Activated CD4-positive, alpha-beta T cell treated with anti-CD3 and anti-CD28 coated beads, Interleukin-2, amount 10 ng/mL, durations not matched to agents 24 days and 14 days (primary cell): ENCODE measurements around the gene ARL6. TPM values are rescaled to one million over a fixed set of nuclear protein-coding genes. Genes with fewer than 3 reads are reported as not detected.

Experiments used
- DNase-seq: peaks from one replicate; pipeline ENCODE4 v3.0.0; 2022
- H3K27ac Mint-ChIP-seq: one replicate; pipeline ENCODE4 v1.8.0; 2022; ENCODE audit warnings: mild to moderate bottlenecking, mixed read lengths
- H3K27me3 Mint-ChIP-seq: one replicate; pipeline ENCODE4 v1.8.0; 2022; ENCODE audit warnings: mixed read lengths
- H3K36me3 Mint-ChIP-seq: one replicate; pipeline ENCODE4 v1.8.0; 2022; ENCODE audit warnings: low read depth, mild to moderate bottlenecking, mixed read lengths
- H3K4me1 Mint-ChIP-seq: one replicate; pipeline ENCODE4 v1.8.0; 2021; ENCODE audit warnings: mixed read lengths
- H3K4me3 Mint-ChIP-seq: one replicate; pipeline ENCODE4 v1.8.0; 2022; ENCODE audit warnings: mild to moderate bottlenecking, moderate library complexity, mixed read lengths
- H3K9me3 Mint-ChIP-seq: one replicate; pipeline ENCODE4 v1.8.0; 2021; ENCODE audit warnings: mixed read lengths
- intact Hi-C: fragments of 100-400 bp; cut with micrococcal nuclease; formaldehyde crosslinking; loops from one replicate; pipeline ENCODE4 v1.15.1; 2023
- total RNA-seq: library from RNA; stranded (reverse); gene quantifications from 2 replicates; pipeline ENCODE4 v1.2.3, GENCODE V29; 2022

ARL6 gene
- total RNA-seq, 1 donor from 2014 or later, result 6.3 TPM

DNA sequence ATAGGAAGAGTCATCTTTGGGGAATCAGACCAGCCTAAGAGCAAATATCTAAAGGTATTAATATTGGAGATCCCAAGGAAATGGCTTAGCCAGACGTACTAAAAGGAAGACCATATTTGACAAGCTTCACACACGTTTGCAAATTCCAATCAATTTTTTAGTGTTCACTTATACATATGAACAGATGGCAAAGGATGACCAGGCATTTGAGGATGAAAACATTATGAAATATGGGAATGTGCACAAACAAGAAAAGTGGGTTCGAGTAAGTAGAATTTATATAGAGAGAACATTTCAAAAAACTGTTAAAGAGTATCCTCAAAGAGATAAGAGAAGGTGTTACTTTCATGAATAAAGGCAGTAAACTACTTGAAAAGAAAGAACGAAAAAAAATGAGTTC is 31.4 kb downstream of the ARL6 start:
- H3K4me1 Mint-ChIP-seq, result no peaks in the 10 kb centered on the region
- H3K4me3 Mint-ChIP-seq, result no peak overlapping the region
- no peak for DNase-seq
- intact Hi-C loops, result loop anchor here (10.0 kb wide), 1 partner anchor 529 kb away; no protein-coding TSS in a partner anchor
- H3K9me3 Mint-ChIP-seq, result no peaks in the 10 kb centered on the region
- H3K27me3 Mint-ChIP-seq, result no peaks in the 10 kb centered on the region
- no peak overlapping the region for H3K27ac Mint-ChIP-seq
- no peaks in the 10 kb centered on the region for H3K36me3 Mint-ChIP-seq

GRCh38 chr3:97804471-97804870 is 39.9 kb downstream of the ARL6 start:
- DNase-seq, result no peak
- Mint-ChIP-seq H3K9me3 (no peaks in the 10 kb centered on the region), H3K27ac (no peak overlapping the region), H3K36me3 (peaks cover 2% of the 10 kb centered on the region), H3K4me1 (no peaks in the 10 kb centered on the region), H3K27me3 (peaks cover 17% of the 10 kb centered on the region), H3K4me3 (no peak overlapping the region)
- intact Hi-C loops, result no loop called here

DNA sequence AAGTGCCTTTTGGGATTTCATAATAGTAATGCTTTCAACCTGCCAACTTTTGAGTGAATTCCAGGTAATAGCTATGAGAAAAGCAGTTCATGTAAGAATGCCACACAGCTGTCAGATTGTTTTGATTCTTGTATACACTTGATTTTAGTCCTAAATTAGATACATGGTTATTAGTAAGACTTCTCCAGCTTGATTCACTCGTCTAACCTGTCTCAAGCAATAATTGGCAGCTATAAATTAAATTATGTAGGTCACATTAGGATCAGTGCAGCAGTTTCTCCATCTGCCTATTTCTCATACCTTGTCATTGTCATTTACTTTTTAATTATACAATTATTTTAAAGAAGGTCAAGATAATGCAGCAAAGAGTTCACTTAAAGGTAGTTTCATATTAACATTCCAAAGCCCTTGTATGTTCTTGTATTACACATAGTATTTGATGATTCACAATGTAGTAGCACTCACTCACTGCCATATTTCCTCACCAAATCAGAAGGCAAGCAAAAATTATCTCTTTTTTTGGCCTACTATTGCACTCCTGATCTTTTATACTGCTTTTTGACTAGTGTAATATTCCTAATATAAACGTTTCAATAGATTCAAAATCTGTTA is 46.3 kb downstream of the ARL6 start:
- Mint-ChIP-seq H3K27me3 (peaks cover 24% of the 10 kb centered on the region), H3K4me1 (peaks cover 10% of the 10 kb centered on the region), H3K36me3 (no peaks in the 10 kb centered on the region), H3K9me3 (no peaks in the 10 kb centered on the region), H3K27ac (no peak overlapping the region), H3K4me3 (no peak overlapping the region)
- DNase-seq, result no peak
- intact Hi-C loops, result no loop called here

DNA sequence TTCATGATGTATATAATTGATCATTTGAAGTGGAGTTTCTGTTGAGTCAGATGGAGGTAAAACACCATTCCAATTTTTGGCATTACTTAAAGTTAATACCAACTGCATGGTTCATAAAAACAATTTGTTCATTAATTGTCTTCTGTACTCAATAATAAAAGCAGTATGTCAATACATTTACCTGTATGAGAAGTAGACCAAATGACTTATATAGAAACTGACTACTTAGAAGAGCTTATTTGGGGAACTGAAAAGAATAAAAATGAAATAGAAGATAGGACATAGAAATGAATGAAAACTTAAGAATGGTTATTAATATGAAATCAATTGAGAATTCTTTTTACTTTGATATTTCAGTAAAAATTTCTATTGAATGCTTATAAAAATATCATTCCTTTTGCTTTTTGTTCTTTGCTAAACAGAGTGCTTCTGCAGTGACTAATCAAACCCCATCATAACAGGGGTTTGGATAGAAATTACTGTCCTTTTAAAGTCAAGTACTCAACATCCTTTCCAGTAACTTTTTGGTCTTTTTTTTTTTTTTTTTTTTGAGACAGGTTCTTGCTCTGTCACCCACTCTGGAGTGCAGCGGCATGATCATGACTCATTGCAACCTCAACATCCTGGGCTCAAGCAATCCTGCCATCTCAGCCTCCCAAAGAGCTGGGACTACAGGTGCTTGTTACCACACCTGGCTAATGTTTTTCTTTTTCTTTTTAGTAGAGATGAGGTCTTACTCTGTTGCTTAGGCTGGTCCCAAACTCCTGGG is 50.8 kb downstream of the ARL6 start:
- peak overlapping the region; percentile 17 for H3K4me3 Mint-ChIP-seq
- intact Hi-C loops, result no loop called here

GRCh38 chr3:97816811-97817210 is 52.3 kb downstream of the ARL6 start:
- Mint-ChIP-seq H3K9me3 (no peaks in the 10 kb centered on the region), H3K4me1 (peaks cover 23% of the 10 kb centered on the region), H3K36me3 (no peaks in the 10 kb centered on the region), H3K27ac (no peak overlapping the region), H3K4me3 (no peak overlapping the region), H3K27me3 (peaks cover 8% of the 10 kb centered on the region)
- intact Hi-C loops, result loop anchor here (2.0 kb wide), 1 partner anchor 24 kb away; no protein-coding TSS in a partner anchor
- no peak for DNase-seq

More for the DNA sequence above, 50.8 kb downstream of the ARL6 start:
- peaks cover 8% of the 10 kb centered on the region for H3K27me3 Mint-ChIP-seq
- peaks cover 15% of the 10 kb centered on the region for H3K4me1 Mint-ChIP-seq
- DNase-seq, result peak; percentile 84
- peak overlapping the region; percentile 62 for H3K27ac Mint-ChIP-seq
- no peaks in the 10 kb centered on the region for H3K36me3 Mint-ChIP-seq
- no peaks in the 10 kb centered on the region for H3K9me3 Mint-ChIP-seq

- peaks cover 29% of the 10 kb centered on the region for H3K4me1 Mint-ChIP-seq
- H3K27me3 Mint-ChIP-seq, result peaks cover 13% of the 10 kb centered on the region
- intact Hi-C loops, result loop anchor here (2.0 kb wide), 1 partner anchor 25 kb away; no protein-coding TSS in a partner anchor
- H3K4me3 Mint-ChIP-seq, result no peak overlapping the region
- DNase-seq, result no peak
- H3K9me3 Mint-ChIP-seq, result no peaks in the 10 kb centered on the region
- H3K36me3 Mint-ChIP-seq, result peaks cover 3% of the 10 kb centered on the region
- H3K27ac Mint-ChIP-seq, result no peak overlapping the region
These were observed 53.4 kb downstream of the ARL6 start for GRCh38 chr3:97817965-97818364.

DNA sequence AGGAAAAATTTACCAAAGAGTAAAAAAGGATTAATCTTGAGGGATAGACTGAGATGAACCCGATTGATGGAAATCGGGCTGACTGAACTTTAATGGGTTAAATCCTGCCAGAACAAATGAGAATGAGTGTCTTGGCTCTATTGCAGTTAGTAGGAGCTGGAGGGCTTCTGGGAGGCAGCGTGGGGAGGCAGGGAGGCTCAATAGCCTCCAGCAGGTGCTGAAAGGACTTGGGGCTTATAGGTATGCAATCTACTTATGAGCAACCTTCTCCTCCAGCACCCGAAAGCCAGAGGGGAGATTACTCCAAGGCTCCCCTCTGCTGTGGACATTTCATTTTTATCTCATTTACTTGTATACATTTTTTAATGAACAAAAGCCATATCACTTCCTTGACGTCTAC is 56.2 kb downstream of the ARL6 start:
- no peak for DNase-seq
- Mint-ChIP-seq H3K27me3 (peaks cover 33% of the 10 kb centered on the region), H3K36me3 (peaks cover 13% of the 10 kb centered on the region), H3K4me3 (peak overlapping the region; percentile 99), H3K9me3 (no peaks in the 10 kb centered on the region), H3K4me1 (peaks cover 38% of the 10 kb centered on the region), H3K27ac (peak overlapping the region; percentile 82)
- intact Hi-C loops, result loop anchor here (1.0 to 5.0 kb wide), 4 partner anchors 52 to 702 kb away; partner anchors contain the start of gene CLDND1

DNA sequence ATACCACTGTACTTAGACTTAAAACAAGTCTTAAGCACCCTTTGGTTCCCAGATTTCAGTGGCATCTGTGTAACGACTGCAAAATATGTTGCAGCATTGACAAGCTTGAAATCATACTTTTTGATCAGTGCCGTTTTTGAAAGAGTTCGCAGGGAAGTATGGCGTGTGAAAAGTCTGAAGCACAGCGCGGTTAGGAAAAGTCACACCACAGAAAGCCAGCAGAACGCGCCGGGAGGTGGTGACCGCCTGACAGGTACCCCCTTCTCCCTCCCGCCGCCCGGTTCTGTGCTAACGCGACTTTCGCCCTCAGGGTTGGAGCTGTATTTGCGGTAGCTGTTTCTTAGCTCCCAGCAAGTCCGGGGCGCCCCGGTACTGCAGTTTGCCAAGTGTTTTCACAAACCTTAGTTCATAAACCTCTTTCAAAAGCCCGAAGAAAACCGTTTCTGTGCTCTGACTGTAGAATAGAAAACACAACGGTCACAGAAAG is 56.8 kb downstream of the ARL6 start:
- Mint-ChIP-seq H3K4me1 (peaks cover 34% of the 10 kb centered on the region), H3K36me3 (peaks cover 13% of the 10 kb centered on the region), H3K27me3 (peaks cover 33% of the 10 kb centered on the region), H3K4me3 (peak overlapping the region; percentile 99), H3K27ac (peak overlapping the region; percentile 82), H3K9me3 (no peaks in the 10 kb centered on the region)
- intact Hi-C loops, result loop anchor here (1.0 to 5.0 kb wide), 4 partner anchors 51 to 701 kb away; partner anchors contain the start of gene CLDND1
- DNase-seq, result no peak

GRCh38 chr3:97821774-97822358 is 57.3 kb downstream of the ARL6 start, which contains the start of gene CRYBG3:
Gene CRYBG3 (plus strand): TSS chr3:97822011. CDS start chr3:97822207, 196 bp downstream.
- peaks cover 33% of the 10 kb centered on the region for H3K27me3 Mint-ChIP-seq
- H3K4me3 Mint-ChIP-seq, result peak within 1 kb of the TSS; percentile 99
- no peaks in the 10 kb centered on the region for H3K9me3 Mint-ChIP-seq
- peak within 1 kb of the TSS; percentile 95 for H3K27ac Mint-ChIP-seq
- peak; percentile 97 for DNase-seq
- intact Hi-C loops, result loop anchor here (1.0 to 5.0 kb wide), 5 partner anchors 50 to 700 kb away; partner anchors contain the start of genes ARL6 and CLDND1
- H3K36me3 Mint-ChIP-seq, result peaks cover 13% of the 10 kb centered on the region
- H3K4me1 Mint-ChIP-seq, result peaks cover 33% of the 10 kb centered on the region

DNA sequence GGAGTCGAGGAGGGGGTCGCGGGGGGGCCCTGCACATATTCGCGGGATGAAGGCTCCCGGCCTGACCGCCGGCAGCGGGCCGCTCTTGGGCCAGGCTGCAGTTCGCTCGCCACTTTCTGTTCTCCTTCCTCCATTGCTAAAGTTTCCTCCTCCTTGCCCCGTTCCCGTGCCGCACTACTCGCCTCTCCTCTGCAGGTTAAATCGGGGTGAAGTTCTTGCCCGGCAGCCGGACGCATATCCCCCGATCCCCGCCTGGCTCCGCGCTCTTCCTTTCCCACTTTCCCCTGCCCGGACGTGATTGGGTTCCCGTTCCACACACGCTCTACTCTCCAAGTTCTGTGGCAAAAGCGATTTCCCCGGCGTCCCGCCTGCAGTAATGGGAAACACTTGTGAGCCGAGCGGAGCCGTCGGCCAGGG is 57.8 kb downstream of the ARL6 start:
- intact Hi-C loops, result loop anchor here (2.0 to 5.0 kb wide), 2 partner anchors 58 to 700 kb away; partner anchors contain the start of genes ARL6 and CLDND1
- Mint-ChIP-seq H3K4me3 (peak overlapping the region; percentile 99), H3K9me3 (no peaks in the 10 kb centered on the region), H3K27ac (peak overlapping the region; percentile 95), H3K4me1 (peaks cover 32% of the 10 kb centered on the region), H3K27me3 (peaks cover 33% of the 10 kb centered on the region), H3K36me3 (peaks cover 13% of the 10 kb centered on the region)
- DNase-seq, result peak; percentile 77

DNA sequence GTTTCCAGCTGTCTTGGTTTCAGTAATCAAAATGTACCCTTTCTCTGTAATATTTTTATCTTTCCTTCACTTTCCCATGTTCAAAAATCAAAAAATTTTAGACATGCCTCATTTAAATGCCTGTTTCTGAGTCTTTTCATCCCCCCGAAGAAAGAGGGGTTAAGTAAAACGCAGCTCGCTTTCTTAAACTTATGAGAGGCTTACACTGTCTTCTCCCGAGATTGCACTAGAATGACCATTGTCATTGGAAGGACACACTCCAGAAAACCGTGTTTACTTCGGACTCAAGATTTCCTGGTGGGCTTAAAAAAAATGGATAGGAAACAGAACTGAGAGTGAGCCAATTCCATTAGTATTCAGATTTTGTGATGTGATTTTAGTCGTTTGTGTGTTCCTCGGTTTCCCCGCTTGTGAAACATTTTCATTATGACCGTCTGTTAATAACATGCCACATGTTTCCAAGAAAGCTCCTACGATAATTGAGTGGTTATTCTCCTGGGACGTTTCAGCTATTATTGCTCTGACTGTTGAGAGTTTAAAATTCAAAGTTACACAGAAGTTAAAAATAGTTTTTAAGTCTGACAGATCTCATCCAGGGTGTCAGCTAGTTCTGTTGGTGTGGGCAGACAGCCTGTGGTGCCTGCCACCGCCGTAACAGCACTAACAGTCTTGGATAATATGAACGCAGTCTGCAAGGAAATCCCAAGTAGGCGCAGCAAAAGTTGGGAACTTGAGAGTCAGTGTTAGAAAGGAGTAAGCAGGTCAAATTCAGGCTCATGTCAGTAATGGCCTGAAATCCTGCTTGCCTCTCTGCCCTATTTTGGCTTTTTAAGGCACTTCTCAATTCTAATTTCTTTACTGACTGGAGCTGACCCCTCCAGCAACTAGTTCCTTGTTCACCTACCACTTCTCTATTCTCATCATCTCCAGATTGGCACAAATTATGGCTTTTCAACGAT is 58.8 kb downstream of the ARL6 start:
- H3K36me3 Mint-ChIP-seq, result peaks cover 13% of the 10 kb centered on the region
- peak overlapping the region; percentile 99 for H3K4me3 Mint-ChIP-seq
- intact Hi-C loops, result loop anchor here (2.0 to 5.0 kb wide), 2 partner anchors 59 to 699 kb away; partner anchors contain the start of genes ARL6 and CLDND1
- peak overlapping the region; percentile 54 for H3K27ac Mint-ChIP-seq
- no peaks in the 10 kb centered on the region for H3K9me3 Mint-ChIP-seq
- peaks cover 33% of the 10 kb centered on the region for H3K27me3 Mint-ChIP-seq
- H3K4me1 Mint-ChIP-seq, result peaks cover 32% of the 10 kb centered on the region
- no peak for DNase-seq

DNA sequence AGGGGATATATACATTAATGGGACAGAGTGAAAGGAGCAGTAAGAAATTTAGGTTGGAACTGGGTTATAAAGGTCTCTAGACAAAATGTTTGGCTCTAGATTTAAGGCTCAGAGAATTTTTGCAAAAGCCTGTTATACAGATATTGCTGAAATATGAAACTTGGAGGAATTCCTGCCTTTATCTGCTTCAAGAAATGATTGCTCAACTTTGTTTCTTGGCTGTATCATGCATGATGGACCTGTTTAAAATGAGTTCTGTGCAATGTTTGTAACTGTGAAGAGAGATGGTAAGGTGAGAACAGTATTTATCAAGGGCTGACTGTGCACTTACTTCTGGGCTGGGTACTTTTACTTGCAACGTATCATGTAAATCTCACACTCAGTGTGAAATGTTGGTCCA is 60.5 kb downstream of the ARL6 start:
- peaks cover 13% of the 10 kb centered on the region for H3K36me3 Mint-ChIP-seq
- H3K9me3 Mint-ChIP-seq, result no peaks in the 10 kb centered on the region
- H3K4me3 Mint-ChIP-seq, result no peak overlapping the region
- peaks cover 36% of the 10 kb centered on the region for H3K4me1 Mint-ChIP-seq
- no peak overlapping the region for H3K27ac Mint-ChIP-seq
- peaks cover 30% of the 10 kb centered on the region for H3K27me3 Mint-ChIP-seq
- intact Hi-C loops, result no loop called here
- DNase-seq, result no peak
